NCI-H2081 treated with DMSO at 0.1 percent for 48 hours (cell line): ENCODE measurements around the gene ZNF516.

Experiments used
- DNase-seq: peaks from one replicate; lab custom pipeline; 2025; lab: John Stamatoyannopoulos, UW

The ZNF516 gene

GRCh38 chr18:76379226-76380126, 115.6 kb downstream of the ZNF516 start:
- DNase-seq = no peak

GRCh38 chr18:76378526-76379215, 116.4 kb downstream of the ZNF516 start:
- DNase-seq = no peak

- DNase-seq = no peak
Observed at GRCh38 chr18:76377359-76377756, 117.7 kb downstream of the ZNF516 start.

GRCh38 chr18:76376668-76377358, 118.2 kb downstream of the ZNF516 start:
- DNase-seq = no peak

- no peak for DNase-seq
Observed at GRCh38 chr18:76376225-76376624, 118.8 kb downstream of the ZNF516 start.

GRCh38 chr18:76374330-76375281, 120.4 kb downstream of the ZNF516 start:
- no peak for DNase-seq

- no peak for DNase-seq
Observed at GRCh38 chr18:76373297-76373696, 121.7 kb downstream of the ZNF516 start.

- no peak for DNase-seq
Observed at GRCh38 chr18:76371301-76372203, 123.5 kb downstream of the ZNF516 start.

GRCh38 chr18:76370686-76371085, 124.4 kb downstream of the ZNF516 start:
- no peak for DNase-seq

- DNase-seq = no peak
Observed at GRCh38 chr18:76370201-76370600, 124.8 kb downstream of the ZNF516 start.

GRCh38 chr18:76369791-76370190, 125.3 kb downstream of the ZNF516 start:
- no peak for DNase-seq

- no peak for DNase-seq
Observed at GRCh38 chr18:76368976-76369375, 126.1 kb downstream of the ZNF516 start.

GRCh38 chr18:76368271-76368670, 126.8 kb downstream of the ZNF516 start:
- DNase-seq = no peak

- no peak for DNase-seq
Observed at GRCh38 chr18:76367168-76368125, 127.6 kb downstream of the ZNF516 start.

- DNase-seq = no peak
Observed at GRCh38 chr18:76365561-76365960, 129.5 kb downstream of the ZNF516 start.

GRCh38 chr18:76364282-76365259, 130.5 kb downstream of the ZNF516 start:
- DNase-seq = no peak

- DNase-seq = no peak
Observed at GRCh38 chr18:76363436-76364120, 131.5 kb downstream of the ZNF516 start.
